Ishikawa (cell line): ENCODE data around the gene TREM2.

Experiments used
- CEBPB ChIP-seq: IDR thresholded peaks from 2 replicates; pipeline ENCODE4 v1.6.1; 2012
- CREB1 ChIP-seq: IDR thresholded peaks from 2 replicates; pipeline ENCODE4 v1.6.1; 2012; ENCODE audit warnings: low read depth
- EGR1 ChIP-seq: IDR thresholded peaks from 2 replicates; pipeline ENCODE4 v1.6.1; 2012
- EP300 ChIP-seq: IDR thresholded peaks from 2 replicates; pipeline ENCODE4 v1.6.1; 2012; ENCODE audit warnings: borderline replicate concordance
- FOXM1 ChIP-seq: IDR thresholded peaks from 2 replicates; pipeline ENCODE4 v1.6.1; 2012; ENCODE audit warnings: low read depth, borderline replicate concordance
- NFIC ChIP-seq: IDR thresholded peaks from 2 replicates; pipeline ENCODE4 v1.6.1; 2012
- RAD21 ChIP-seq: IDR thresholded peaks from 2 replicates; pipeline ENCODE4 v1.6.1; 2012; ENCODE audit warnings: low read depth
- TAF1 ChIP-seq: IDR thresholded peaks from 2 replicates; pipeline ENCODE4 v1.6.1; 2012; ENCODE audit warnings: low read depth, mild to moderate bottlenecking
- TCF12 ChIP-seq: IDR thresholded peaks from 2 replicates; pipeline ENCODE4 v1.6.1; 2012; ENCODE audit warnings: low read depth
- TEAD4 ChIP-seq: IDR thresholded peaks from 2 replicates; pipeline ENCODE4 v1.6.1; 2012
- YY1 ChIP-seq: IDR thresholded peaks from 2 replicates; pipeline ENCODE4 v1.6.1; 2012; ENCODE audit warnings: low read depth
- ZBTB7A ChIP-seq: IDR thresholded peaks from 2 replicates; pipeline ENCODE4 v1.6.1; 2012; ENCODE audit warnings: low read depth
- TF ChIP-seq, protein P1 (sequence below): IDR thresholded peaks from 2 replicates; pipeline ENCODE4 v1.6.1; 2012
- TF ChIP-seq, protein P2 (sequence below): IDR thresholded peaks from 2 replicates; pipeline ENCODE4 v1.6.1; 2012
- TF ChIP-seq, protein P3 (sequence below): IDR thresholded peaks from 2 replicates; pipeline ENCODE4 v1.6.1; 2012; ENCODE audit warnings: low read depth, mild to moderate bottlenecking

The TREM2 gene

DNA sequence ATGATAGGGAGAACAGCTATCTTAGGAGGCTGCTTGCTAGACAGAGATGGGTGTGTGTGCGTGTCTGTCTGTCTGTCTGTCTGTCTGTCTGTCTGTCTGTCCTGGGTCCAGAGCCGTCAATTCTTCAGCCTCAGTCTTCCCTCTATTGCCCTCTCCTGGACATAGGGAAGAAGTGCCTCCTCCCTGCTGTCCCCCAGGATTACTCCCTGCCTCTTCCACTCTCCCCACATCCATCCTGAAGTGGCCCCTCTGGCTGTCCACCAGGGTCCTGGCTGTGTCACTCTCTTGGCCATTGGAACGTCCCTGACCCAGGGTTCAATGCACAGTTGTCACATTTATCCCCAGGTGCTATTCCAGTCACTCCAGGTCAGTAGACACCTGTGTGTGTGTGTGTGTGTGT is 27.9 kb upstream of the TREM2 start:
- TF ChIP-seq EP300, result no peak
- TF ChIP-seq ZBTB7A, result no peak
- no peak for TF ChIP-seq YY1
- TF ChIP-seq, protein P1, sequence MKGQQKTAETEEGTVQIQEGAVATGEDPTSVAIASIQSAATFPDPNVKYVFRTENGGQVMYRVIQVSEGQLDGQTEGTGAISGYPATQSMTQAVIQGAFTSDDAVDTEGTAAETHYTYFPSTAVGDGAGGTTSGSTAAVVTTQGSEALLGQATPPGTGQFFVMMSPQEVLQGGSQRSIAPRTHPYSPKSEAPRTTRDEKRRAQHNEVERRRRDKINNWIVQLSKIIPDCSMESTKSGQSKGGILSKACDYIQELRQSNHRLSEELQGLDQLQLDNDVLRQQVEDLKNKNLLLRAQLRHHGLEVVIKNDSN, result no peak
- TF ChIP-seq CREB1, result no peak
- TF ChIP-seq CEBPB, result no peak
- TF ChIP-seq, protein P2, sequence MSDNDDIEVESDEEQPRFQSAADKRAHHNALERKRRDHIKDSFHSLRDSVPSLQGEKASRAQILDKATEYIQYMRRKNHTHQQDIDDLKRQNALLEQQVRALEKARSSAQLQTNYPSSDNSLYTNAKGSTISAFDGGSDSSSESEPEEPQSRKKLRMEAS, result no peak
- no peak for TF ChIP-seq NFIC
- no peak for TF ChIP-seq TAF1
- no peak for TF ChIP-seq FOXM1
- TF ChIP-seq RAD21, result no peak
- TF ChIP-seq, protein P3, sequence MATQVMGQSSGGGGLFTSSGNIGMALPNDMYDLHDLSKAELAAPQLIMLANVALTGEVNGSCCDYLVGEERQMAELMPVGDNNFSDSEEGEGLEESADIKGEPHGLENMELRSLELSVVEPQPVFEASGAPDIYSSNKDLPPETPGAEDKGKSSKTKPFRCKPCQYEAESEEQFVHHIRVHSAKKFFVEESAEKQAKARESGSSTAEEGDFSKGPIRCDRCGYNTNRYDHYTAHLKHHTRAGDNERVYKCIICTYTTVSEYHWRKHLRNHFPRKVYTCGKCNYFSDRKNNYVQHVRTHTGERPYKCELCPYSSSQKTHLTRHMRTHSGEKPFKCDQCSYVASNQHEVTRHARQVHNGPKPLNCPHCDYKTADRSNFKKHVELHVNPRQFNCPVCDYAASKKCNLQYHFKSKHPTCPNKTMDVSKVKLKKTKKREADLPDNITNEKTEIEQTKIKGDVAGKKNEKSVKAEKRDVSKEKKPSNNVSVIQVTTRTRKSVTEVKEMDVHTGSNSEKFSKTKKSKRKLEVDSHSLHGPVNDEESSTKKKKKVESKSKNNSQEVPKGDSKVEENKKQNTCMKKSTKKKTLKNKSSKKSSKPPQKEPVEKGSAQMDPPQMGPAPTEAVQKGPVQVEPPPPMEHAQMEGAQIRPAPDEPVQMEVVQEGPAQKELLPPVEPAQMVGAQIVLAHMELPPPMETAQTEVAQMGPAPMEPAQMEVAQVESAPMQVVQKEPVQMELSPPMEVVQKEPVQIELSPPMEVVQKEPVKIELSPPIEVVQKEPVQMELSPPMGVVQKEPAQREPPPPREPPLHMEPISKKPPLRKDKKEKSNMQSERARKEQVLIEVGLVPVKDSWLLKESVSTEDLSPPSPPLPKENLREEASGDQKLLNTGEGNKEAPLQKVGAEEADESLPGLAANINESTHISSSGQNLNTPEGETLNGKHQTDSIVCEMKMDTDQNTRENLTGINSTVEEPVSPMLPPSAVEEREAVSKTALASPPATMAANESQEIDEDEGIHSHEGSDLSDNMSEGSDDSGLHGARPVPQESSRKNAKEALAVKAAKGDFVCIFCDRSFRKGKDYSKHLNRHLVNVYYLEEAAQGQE, result no peak
- TF ChIP-seq EGR1, result no peak
- no peak for TF ChIP-seq TEAD4
- no peak for TF ChIP-seq TCF12

DNA sequence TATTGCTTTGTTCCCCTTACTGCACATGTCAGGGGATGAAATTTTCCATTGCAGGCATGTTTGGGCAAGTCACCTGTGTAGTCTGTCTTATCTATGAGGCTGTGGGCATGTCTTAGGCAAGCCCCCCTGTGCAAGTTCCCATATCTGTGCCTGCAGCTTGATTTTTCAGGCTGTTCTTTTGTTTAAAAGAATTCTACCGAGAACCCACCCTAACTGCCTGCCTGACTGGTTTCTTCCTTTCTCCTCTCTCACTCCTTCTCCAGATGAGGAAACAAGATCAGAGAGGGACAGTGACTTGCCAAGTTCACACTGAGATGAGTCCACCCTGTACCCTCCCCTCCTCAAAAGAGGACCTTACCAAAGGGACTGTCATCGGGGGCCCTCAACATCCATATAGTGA is 27.1 kb upstream of the TREM2 start:
- TF ChIP-seq EGR1 (no peak), EP300 (no peak), TCF12 (no peak), RAD21 (no peak), TAF1 (no peak), TEAD4 (no peak), CREB1 (no peak), ZBTB7A (no peak), FOXM1 (no peak), YY1 (no peak), NFIC (no peak)
- TF ChIP-seq, protein P1, result no peak
- TF ChIP-seq, protein P3, result no peak
- TF ChIP-seq, protein P2, result no peak

DNA sequence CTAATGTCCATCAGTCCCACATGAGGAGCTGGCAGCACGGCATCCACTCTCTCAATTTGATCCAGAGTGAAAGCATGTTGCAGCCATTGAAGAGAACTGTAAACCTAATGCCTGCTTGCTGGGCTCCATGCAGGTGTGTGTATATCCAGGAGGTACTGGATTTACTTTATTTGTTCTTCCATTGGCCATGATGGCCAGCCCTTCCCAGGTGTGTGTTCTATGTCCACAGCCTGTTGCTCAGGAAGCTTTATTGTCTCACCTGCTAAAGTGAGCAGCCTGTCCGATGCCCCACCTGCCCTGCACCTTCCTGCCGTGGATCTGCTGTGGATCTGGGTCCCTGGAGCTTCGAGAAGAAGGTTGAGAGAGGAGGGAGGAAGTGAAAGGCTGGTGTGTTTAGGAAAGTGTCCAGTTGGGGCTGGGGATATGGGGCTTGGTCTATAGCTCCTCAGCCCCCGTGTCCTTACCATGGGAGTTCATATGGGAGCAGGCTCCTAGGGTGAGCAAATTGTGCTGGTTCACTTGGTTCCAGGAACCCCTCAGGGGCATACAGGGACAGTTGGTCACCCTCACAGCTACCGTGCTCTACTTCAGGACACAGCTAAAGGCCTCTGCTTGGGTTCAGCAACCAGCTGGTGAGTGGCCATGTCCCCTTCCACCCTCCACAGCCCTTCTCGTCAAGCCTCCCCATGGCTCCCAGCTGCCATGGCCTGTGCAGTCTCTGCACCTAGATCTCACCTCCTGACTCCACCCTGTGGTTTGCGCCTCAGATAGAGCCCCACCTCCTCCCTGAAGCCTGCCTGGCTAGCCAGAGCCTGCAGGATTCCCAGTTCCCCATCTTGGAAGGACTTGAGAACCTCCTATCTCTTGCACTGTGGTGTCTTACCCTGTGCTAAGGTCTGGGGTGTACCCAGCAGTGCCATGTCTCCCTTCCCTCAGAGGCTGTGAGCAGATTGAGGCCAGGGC is 25.3 kb upstream of the TREM2 start:
- TF ChIP-seq RAD21, result no peak
- TF ChIP-seq, protein P2, result no peak
- no peak for TF ChIP-seq CEBPB
- TF ChIP-seq EP300, result no peak
- TF ChIP-seq, protein P3, result no peak
- no peak for TF ChIP-seq YY1
- no peak for TF ChIP-seq FOXM1
- no peak for TF ChIP-seq TCF12
- TF ChIP-seq, protein P1, result no peak
- TF ChIP-seq ZBTB7A, result no peak
- TF ChIP-seq TEAD4, result no peak
- TF ChIP-seq CREB1, result no peak
- TF ChIP-seq EGR1, result no peak
- TF ChIP-seq TAF1, result no peak
- no peak for TF ChIP-seq NFIC
